Fibroblast of lung (primary cell): ENCODE measurements around the gene CPO. TPM values are rescaled to one million over a fixed set of nuclear protein-coding genes. Genes with fewer than 3 reads are reported as not detected.
A peak's percentile ranks its signal among the peaks of the same experiment; 100 is the strongest.

Experiments used
- DNase-seq, 2 donors: peaks; one replicate each; pipeline versions ENCODE4 v3.0.0 to v3.0.0-alpha.2; 2010; ENCODE audit warnings: low read depth in 2 of 2
- H2AFZ ChIP-seq: 2 replicates; pipeline ENCODE4 v1.5.1; 2012; ENCODE audit warnings: low read length, control low read depth, inconsistent platforms
- H3K27ac ChIP-seq: 2 replicates; pipeline ENCODE4 v1.5.1; 2011; ENCODE audit warnings: low read length, control low read depth; ENCODE audit not compliant: insufficient read depth
- H3K27me3 ChIP-seq: 2 replicates; pipeline ENCODE4 v1.5.1; 2011; ENCODE audit warnings: mild to moderate bottlenecking, low read length; ENCODE audit not compliant: control insufficient read depth, insufficient read depth
- H3K36me3 ChIP-seq: 2 replicates; pipeline ENCODE4 v1.5.1; 2011; ENCODE audit warnings: low read length; ENCODE audit not compliant: control insufficient read depth, insufficient read depth
- H3K4me1 ChIP-seq: 2 replicates; pipeline ENCODE4 v1.5.1; 2011; ENCODE audit warnings: low read length; ENCODE audit not compliant: control insufficient read depth, insufficient read depth; ENCODE audit errors: extremely low read depth
- H3K4me2 ChIP-seq: 2 replicates; pipeline ENCODE4 v1.5.1; 2011; ENCODE audit warnings: low read length, control low read depth; ENCODE audit not compliant: insufficient read depth; ENCODE audit errors: extremely low read depth
- H3K4me3 ChIP-seq, 4 experiments: fragments of 200-600 bp in 1 of 4; sonication (generic) in 1 of 4; replicated peaks in 1 of 4; 2 replicates each; pipeline ENCODE4 v1.5.1; 2011 to 2016; ENCODE audit warnings: low read length in 4 of 4, low read depth in 3 of 4, mild to moderate bottlenecking in 3 of 4, control low read depth in 2 of 4, inconsistent platforms in 1 of 4, mixed read lengths in 1 of 4; ENCODE audit not compliant: insufficient read depth in 1 of 4; ENCODE audit errors: control extremely low read depth in 1 of 4
- H3K79me2 ChIP-seq: 2 replicates; pipeline ENCODE4 v1.5.1; 2012; ENCODE audit warnings: mild to moderate bottlenecking, low read length, inconsistent platforms; ENCODE audit not compliant: control insufficient read depth, insufficient read depth
- H3K9ac ChIP-seq: 2 replicates; pipeline ENCODE4 v1.5.1; 2011; ENCODE audit warnings: mild to moderate bottlenecking, low read length, control low read depth; ENCODE audit not compliant: insufficient read depth
- H3K9me3 ChIP-seq: 2 replicates; pipeline ENCODE4 v1.5.1; 2012; ENCODE audit warnings: low read depth, low read length; ENCODE audit not compliant: control insufficient read depth, insufficient read depth
- H4K20me1 ChIP-seq: 2 replicates; pipeline ENCODE4 v1.5.1; 2011; ENCODE audit warnings: low read length; ENCODE audit not compliant: control insufficient read depth, insufficient read depth; ENCODE audit errors: extremely low read depth
- EZH2 ChIP-seq: IDR thresholded peaks from 2 replicates; pipeline ENCODE4 v1.5.1; 2012; ENCODE audit warnings: low read length, control low read depth, mild to moderate bottlenecking; ENCODE audit errors: missing control alignments
- polyA plus RNA-seq, 2 donors: library from polyadenylated mRNA; depleted of rRNA in 1 of 2; stranded (reverse) in 1 of 2; unstranded in 1 of 2; fragments of >200 nt; gene quantifications; 2 replicates each; pipeline ENCODE4 v1.2.1, GENCODE V29; 2011 to 2012; ENCODE audit warnings: missing spikeins in 1 of 2
- total RNA-seq: library from RNA; depleted of rRNA; stranded (reverse); fragments of >200 nt; gene quantifications from 2 replicates; pipeline ENCODE4 v1.2.1, GENCODE V29; 2014
- TF ChIP-seq, protein P1 (sequence below), 2 donors: IDR thresholded peaks in 1 of 2; conservative IDR thresholded peaks in 1 of 2; 1 replicate in 1 of 2; 2 replicates in 1 of 2; pipeline ENCODE4 v1.5.1; 2011 to 2012; ENCODE audit warnings: low read length in 2 of 2, control low read depth in 1 of 2, inconsistent platforms in 1 of 2, low read depth in 1 of 2, mild to moderate bottlenecking in 1 of 2

The CPO gene
- total and polyA plus RNA-seq, 2 donors (not counting 1 experiment from before 2014, with no cell fraction given) = under 0.01 TPM; not detected in 1

DNA sequence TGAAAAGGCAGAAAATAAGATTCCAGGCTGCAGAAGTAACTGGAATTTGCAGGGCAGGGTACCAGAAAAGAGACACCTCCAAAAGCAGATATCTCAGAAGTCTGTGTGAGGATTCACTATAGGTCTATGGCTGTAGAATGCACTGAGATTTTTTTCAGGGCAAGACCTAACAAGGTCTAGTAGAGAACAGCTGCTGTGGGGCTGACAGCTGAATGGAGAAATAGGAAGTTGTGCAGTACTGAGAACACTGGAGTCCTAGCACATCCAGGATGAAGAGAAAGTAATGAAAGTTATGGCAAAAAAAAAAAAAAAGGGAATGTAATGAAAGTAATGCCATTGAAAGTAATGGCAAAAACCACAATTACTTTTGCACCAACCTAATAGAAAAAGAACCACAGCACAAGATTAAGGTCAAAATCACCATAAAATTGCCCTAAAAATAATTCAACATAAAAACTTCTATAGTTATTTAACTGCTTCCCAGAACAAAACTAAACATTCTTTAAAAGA lies 57.3 kb downstream of the CPO start:
- H3K27ac ChIP-seq = no peak overlapping the region
- H3K9ac ChIP-seq = no peak overlapping the region
- no peaks in the 10 kb centered on the region for H4K20me1 ChIP-seq
- TF ChIP-seq, protein P1, sequence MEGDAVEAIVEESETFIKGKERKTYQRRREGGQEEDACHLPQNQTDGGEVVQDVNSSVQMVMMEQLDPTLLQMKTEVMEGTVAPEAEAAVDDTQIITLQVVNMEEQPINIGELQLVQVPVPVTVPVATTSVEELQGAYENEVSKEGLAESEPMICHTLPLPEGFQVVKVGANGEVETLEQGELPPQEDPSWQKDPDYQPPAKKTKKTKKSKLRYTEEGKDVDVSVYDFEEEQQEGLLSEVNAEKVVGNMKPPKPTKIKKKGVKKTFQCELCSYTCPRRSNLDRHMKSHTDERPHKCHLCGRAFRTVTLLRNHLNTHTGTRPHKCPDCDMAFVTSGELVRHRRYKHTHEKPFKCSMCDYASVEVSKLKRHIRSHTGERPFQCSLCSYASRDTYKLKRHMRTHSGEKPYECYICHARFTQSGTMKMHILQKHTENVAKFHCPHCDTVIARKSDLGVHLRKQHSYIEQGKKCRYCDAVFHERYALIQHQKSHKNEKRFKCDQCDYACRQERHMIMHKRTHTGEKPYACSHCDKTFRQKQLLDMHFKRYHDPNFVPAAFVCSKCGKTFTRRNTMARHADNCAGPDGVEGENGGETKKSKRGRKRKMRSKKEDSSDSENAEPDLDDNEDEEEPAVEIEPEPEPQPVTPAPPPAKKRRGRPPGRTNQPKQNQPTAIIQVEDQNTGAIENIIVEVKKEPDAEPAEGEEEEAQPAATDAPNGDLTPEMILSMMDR (conservative IDR thresholded peaks at IDR 0.05 in 1 of 2, IDR thresholded peaks at IDR 0.05 in 1 of 2; ENCODE audit: low read depth in 1 of 2, low read length in 2 of 2) = no peak
- TF ChIP-seq EZH2 = no peak
- no peaks in the 10 kb centered on the region for H3K79me2 ChIP-seq
- no peak overlapping the region for H3K4me2 ChIP-seq
- no peak overlapping the region for H3K4me3 ChIP-seq
- no peaks in the 10 kb centered on the region for H3K9me3 ChIP-seq
- no peak for DNase-seq
- no peaks in the 10 kb centered on the region for H3K4me1 ChIP-seq
- no peak overlapping the region for H2AFZ ChIP-seq
- H3K36me3 ChIP-seq = no peaks in the 10 kb centered on the region
- no peaks in the 10 kb centered on the region for H3K27me3 ChIP-seq

DNA sequence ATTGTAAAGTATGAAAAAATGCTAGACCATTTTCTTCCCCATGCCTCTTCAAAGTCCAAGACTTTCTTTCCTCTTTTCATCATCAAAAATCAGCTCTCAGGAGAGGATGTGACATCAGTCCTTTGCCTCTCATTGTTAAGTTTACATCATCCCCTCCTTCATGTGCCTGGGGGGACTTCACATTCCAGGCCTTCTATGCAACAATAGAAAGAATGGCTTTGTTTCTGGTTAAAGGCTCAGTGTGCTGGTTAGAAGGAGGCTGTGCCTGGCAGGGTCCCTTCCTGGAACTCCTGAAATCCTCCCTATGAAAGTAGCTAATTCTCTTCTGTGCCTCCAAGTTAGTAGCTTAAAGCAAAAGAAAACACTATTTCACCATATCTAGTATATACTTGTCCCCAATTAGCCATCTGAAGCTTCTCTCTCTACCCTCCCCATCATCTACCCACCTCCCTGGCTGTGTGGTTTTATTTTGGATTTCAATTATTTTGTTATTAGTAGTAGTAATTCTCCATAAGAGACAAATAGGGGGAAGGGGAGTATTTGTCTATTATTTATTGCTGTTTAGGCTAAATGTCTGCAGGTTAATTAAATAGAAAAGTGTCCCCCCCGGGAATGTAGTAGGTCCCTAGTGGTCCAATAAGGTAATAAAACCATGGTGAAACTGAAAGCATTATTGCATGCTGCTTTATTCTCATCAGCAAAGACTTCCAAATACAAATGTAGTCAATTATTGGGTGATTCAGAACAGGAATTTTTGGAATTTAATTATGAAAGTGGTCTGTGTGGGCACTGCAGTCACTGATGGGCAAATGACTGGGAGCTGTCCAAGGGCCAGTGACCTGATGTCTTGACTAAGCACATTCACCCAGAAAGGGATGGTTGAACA lies 69.0 kb downstream of the CPO start:
- no peak overlapping the region for H3K4me2 ChIP-seq
- no peak overlapping the region for H2AFZ ChIP-seq
- no peak overlapping the region for H3K27ac ChIP-seq
- H3K79me2 ChIP-seq = no peaks in the 10 kb centered on the region
- TF ChIP-seq EZH2 = no peak
- TF ChIP-seq, protein P1 (conservative IDR thresholded peaks at IDR 0.05 in 1 of 2, IDR thresholded peaks at IDR 0.05 in 1 of 2; ENCODE audit: low read depth in 1 of 2, low read length in 2 of 2) = peak; percentile 26 to 28
- no peaks in the 10 kb centered on the region for H3K36me3 ChIP-seq
- H4K20me1 ChIP-seq = no peaks in the 10 kb centered on the region
- no peaks in the 10 kb centered on the region for H3K27me3 ChIP-seq
- no peaks in the 10 kb centered on the region for H3K9me3 ChIP-seq
- H3K4me1 ChIP-seq = no peaks in the 10 kb centered on the region
- no peak overlapping the region for H3K9ac ChIP-seq
- DNase-seq = peak in 1 of 2 donors; percentile 31
- no peak overlapping the region for H3K4me3 ChIP-seq

DNA sequence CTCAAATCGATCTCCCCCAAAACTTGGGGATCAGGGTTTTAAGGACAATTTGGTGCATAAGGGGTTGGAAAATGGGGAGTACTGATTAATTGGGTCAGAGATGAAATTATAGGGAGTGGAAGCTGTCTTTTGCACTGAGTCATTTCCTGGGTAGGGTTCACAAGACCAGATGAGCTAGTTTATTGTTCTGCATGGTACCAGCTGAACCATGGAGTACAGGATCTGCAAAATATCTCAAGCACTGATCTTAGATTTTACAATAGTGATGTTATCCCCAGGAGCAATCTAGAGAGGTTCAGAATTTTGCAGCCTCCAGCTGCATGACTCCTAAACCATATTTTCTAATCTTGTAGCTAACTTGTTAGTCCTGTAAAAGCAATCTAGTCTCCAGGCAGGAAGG lies 73.1 kb downstream of the CPO start:
- Histone ChIP-seq H3K79me2 (no peaks in the 10 kb centered on the region), H3K27me3 (no peaks in the 10 kb centered on the region), H3K36me3 (no peaks in the 10 kb centered on the region), H3K4me3 (no peak overlapping the region), H2AFZ (no peak overlapping the region), H3K9ac (no peak overlapping the region), H3K4me2 (no peak overlapping the region), H4K20me1 (no peaks in the 10 kb centered on the region), H3K4me1 (no peaks in the 10 kb centered on the region), H3K9me3 (no peaks in the 10 kb centered on the region), H3K27ac (no peak overlapping the region)
- DNase-seq = peak; percentile 18
- no peak for TF ChIP-seq EZH2
- TF ChIP-seq, protein P1 (conservative IDR thresholded peaks at IDR 0.05 in 1 of 2, IDR thresholded peaks at IDR 0.05 in 1 of 2; ENCODE audit: low read depth in 1 of 2, low read length in 2 of 2) = no peak
